Measurements from ENCODE around the gene ARID2. TPM values are rescaled to one million over a fixed set of nuclear protein-coding genes. Genes with fewer than 3 reads are reported as not detected.

ARID2 gene
- total and polyA plus RNA-seq, 2 experiments from 2014 or later = 26.5 to 54.9 TPM

DNA sequence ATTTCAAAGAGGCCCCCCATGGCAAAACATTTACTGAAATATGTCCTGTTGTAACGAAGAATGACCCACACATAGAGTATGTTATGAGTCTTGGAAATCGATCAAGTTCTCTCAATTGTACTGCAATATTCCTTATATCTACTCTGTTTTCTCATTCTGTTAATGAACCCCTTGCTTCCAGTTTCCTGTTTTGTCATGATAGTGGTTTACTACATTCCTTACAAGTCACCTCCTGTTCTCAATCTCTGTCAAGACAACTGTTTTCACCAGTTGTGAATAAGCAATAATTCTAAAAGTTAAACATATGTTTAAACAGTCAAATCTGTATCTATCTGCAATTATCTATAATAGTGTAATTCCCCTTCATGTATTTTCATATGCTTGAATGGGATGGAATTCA is 16.4 kb upstream of the ARID2 start:
- no peaks in the 10 kb centered on the region for H3K9me3 Mint-ChIP-seq
- H3K4me3 Mint-ChIP-seq = no peak overlapping the region
- Histone ChIP-seq H3K4me3 (no peak overlapping the region), H3K4me2 (no peak overlapping the region), H3K27me3 (ENCODE audit: insufficient read depth) (no peaks in the 10 kb centered on the region), H3K9me2 (ENCODE audit: insufficient read depth) (no peaks in the 10 kb centered on the region), H3K4me1 (ENCODE audit: insufficient read depth) (peaks cover 5% of the 10 kb centered on the region), H3F3A (replicated peaks; ENCODE audit: low read depth) (no peaks in the 10 kb centered on the region), H3K36me3 (ENCODE audit: insufficient read depth) (no peaks in the 10 kb centered on the region), H2AFZ (no peak overlapping the region), H3K27ac (ENCODE audit: low read depth) (no peak overlapping the region), H4K20me1 (replicated peaks; ENCODE audit: insufficient read depth) (no peaks in the 10 kb centered on the region), H3K79me2 (replicated peaks; ENCODE audit: insufficient read depth) (no peaks in the 10 kb centered on the region)
- no peaks in the 10 kb centered on the region for H3K36me3 Mint-ChIP-seq (ENCODE audit: low read depth)
- H3K27ac Mint-ChIP-seq = no peak overlapping the region; the same call in 1 of the 2 replicates
- TF ChIP-seq, protein P1, sequence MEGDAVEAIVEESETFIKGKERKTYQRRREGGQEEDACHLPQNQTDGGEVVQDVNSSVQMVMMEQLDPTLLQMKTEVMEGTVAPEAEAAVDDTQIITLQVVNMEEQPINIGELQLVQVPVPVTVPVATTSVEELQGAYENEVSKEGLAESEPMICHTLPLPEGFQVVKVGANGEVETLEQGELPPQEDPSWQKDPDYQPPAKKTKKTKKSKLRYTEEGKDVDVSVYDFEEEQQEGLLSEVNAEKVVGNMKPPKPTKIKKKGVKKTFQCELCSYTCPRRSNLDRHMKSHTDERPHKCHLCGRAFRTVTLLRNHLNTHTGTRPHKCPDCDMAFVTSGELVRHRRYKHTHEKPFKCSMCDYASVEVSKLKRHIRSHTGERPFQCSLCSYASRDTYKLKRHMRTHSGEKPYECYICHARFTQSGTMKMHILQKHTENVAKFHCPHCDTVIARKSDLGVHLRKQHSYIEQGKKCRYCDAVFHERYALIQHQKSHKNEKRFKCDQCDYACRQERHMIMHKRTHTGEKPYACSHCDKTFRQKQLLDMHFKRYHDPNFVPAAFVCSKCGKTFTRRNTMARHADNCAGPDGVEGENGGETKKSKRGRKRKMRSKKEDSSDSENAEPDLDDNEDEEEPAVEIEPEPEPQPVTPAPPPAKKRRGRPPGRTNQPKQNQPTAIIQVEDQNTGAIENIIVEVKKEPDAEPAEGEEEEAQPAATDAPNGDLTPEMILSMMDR (conservative IDR thresholded peaks at IDR 0.05; ENCODE audit: low read depth in 2 of 2) = no peak
- H3K27me3 Mint-ChIP-seq (ENCODE audit: insufficient read depth, low read depth, poor library complexity) = no peaks in the 10 kb centered on the region
- no peak for DNase-seq (ENCODE audit: low spot score)
- ATAC-seq = no peak
- peaks cover 4% of the 10 kb centered on the region; the same call in 2 of the 3 replicates for H3K4me1 Mint-ChIP-seq

DNA sequence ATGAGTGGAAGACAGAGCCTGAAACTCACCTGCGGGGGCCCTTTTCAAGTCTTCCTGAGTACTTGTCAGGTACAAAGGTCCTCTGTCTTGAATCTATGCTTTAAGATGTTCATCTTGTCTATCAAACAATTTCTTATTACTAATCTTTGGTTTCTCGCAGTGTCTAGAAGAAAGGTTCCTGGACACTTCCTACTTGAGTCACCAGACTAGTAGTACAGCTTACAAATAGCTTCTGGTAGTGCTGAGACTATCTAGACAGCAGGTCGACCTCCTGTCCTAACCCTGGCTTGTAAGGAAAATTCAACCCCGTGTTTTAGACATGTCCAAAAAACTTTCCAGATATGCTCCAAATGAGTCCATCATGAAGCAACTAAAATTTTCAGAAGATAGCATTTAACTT is 11.2 kb upstream of the ARID2 start:
- no peaks in the 10 kb centered on the region for H3K36me3 Mint-ChIP-seq (ENCODE audit: low read depth)

DNA sequence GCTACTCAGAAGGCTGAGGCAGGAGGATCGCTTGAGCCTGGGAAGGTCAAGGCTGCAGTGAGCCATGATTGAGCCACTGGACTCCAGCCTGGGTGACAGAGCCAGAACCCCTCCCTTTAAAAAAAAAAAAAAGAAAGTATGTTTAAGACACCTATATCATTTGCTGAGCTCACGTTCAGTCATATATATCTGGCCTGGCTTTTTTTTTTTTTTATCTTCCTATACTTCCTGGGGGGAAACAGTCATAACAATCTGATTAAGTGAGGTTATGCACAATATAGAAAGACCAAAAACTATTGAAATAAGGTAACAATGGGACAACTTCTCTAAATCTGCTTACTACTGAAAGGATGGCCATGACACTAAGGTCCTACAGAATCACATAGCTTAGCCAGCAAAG is 9.4 kb upstream of the ARID2 start:
- Histone ChIP-seq H3K27me3 (ENCODE audit: insufficient read depth) (no peaks in the 10 kb centered on the region), H3K4me3 (no peak overlapping the region), H2AFZ (no peak overlapping the region), H3K27ac (ENCODE audit: low read depth) (no peak overlapping the region), H3K9me2 (ENCODE audit: insufficient read depth) (no peaks in the 10 kb centered on the region), H3K36me3 (ENCODE audit: insufficient read depth) (no peaks in the 10 kb centered on the region), H3K79me2 (replicated peaks; ENCODE audit: insufficient read depth) (peaks cover 34% of the 10 kb centered on the region), H3K4me1 (ENCODE audit: insufficient read depth) (peaks cover 11% of the 10 kb centered on the region; the same call in 1 of the 2 replicates), H3K4me2 (no peak overlapping the region), H3F3A (replicated peaks; ENCODE audit: low read depth) (no peaks in the 10 kb centered on the region), H4K20me1 (replicated peaks; ENCODE audit: insufficient read depth) (0 out of 2 replicates have a peak, but pooled peaks cover 3% of the 10 kb centered on the region)
- no peak overlapping the region for H3K27ac Mint-ChIP-seq
- H3K27me3 Mint-ChIP-seq (ENCODE audit: insufficient read depth, low read depth, poor library complexity) = no peaks in the 10 kb centered on the region
- ATAC-seq = no peak
- peaks cover 12% of the 10 kb centered on the region; the same call in 2 of the 3 replicates for H3K4me1 Mint-ChIP-seq
- no peak overlapping the region for H3K4me3 Mint-ChIP-seq
- no peaks in the 10 kb centered on the region for H3K9me3 Mint-ChIP-seq
- no peak for DNase-seq (ENCODE audit: low spot score)
- no peaks in the 10 kb centered on the region for H3K36me3 Mint-ChIP-seq (ENCODE audit: low read depth)
- TF ChIP-seq, protein P2, sequence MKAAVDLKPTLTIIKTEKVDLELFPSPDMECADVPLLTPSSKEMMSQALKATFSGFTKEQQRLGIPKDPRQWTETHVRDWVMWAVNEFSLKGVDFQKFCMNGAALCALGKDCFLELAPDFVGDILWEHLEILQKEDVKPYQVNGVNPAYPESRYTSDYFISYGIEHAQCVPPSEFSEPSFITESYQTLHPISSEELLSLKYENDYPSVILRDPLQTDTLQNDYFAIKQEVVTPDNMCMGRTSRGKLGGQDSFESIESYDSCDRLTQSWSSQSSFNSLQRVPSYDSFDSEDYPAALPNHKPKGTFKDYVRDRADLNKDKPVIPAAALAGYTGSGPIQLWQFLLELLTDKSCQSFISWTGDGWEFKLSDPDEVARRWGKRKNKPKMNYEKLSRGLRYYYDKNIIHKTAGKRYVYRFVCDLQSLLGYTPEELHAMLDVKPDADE (IDR thresholded peaks at IDR 0.05) = no peak
- TF ChIP-seq CREB1 (CRISPR knock-in tag; IDR thresholded peaks at IDR 0.05; ENCODE audit: low read depth) (no peak), ZNF114 (CRISPR knock-in tag; IDR thresholded peaks at IDR 0.05) (no peak), ZNF331 (CRISPR knock-in tag; IDR thresholded peaks at IDR 0.05; ENCODE audit: low read depth) (no peak), EZH2 (IDR thresholded peaks at IDR 0.05; ENCODE audit: low read depth, unreplicated experiment) (no peak), POLR2AphosphoS5 (IDR thresholded peaks at IDR 0.05; ENCODE audit: low read depth) (no peak)
- TF ChIP-seq, protein P3, sequence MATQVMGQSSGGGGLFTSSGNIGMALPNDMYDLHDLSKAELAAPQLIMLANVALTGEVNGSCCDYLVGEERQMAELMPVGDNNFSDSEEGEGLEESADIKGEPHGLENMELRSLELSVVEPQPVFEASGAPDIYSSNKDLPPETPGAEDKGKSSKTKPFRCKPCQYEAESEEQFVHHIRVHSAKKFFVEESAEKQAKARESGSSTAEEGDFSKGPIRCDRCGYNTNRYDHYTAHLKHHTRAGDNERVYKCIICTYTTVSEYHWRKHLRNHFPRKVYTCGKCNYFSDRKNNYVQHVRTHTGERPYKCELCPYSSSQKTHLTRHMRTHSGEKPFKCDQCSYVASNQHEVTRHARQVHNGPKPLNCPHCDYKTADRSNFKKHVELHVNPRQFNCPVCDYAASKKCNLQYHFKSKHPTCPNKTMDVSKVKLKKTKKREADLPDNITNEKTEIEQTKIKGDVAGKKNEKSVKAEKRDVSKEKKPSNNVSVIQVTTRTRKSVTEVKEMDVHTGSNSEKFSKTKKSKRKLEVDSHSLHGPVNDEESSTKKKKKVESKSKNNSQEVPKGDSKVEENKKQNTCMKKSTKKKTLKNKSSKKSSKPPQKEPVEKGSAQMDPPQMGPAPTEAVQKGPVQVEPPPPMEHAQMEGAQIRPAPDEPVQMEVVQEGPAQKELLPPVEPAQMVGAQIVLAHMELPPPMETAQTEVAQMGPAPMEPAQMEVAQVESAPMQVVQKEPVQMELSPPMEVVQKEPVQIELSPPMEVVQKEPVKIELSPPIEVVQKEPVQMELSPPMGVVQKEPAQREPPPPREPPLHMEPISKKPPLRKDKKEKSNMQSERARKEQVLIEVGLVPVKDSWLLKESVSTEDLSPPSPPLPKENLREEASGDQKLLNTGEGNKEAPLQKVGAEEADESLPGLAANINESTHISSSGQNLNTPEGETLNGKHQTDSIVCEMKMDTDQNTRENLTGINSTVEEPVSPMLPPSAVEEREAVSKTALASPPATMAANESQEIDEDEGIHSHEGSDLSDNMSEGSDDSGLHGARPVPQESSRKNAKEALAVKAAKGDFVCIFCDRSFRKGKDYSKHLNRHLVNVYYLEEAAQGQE (IDR thresholded peaks at IDR 0.05; ENCODE audit: unreplicated experiment) = no peak

More for the DNA sequence above, 11.2 kb upstream of the ARID2 start:
- H3K4me2 ChIP-seq = no peak overlapping the region
- TF ChIP-seq EZH2phosphoT487 (IDR thresholded peaks at IDR 0.05; ENCODE audit: unreplicated experiment) (no peak), CREB1 (CRISPR knock-in tag; IDR thresholded peaks at IDR 0.05; ENCODE audit: low read depth) (no peak), ZNF331 (CRISPR knock-in tag; IDR thresholded peaks at IDR 0.05; ENCODE audit: low read depth) (no peak), NANOG (IDR thresholded peaks at IDR 0.05; ENCODE audit: borderline replicate concordance) (no peak)
- TF ChIP-seq, protein P1 (conservative IDR thresholded peaks at IDR 0.05; ENCODE audit: low read depth in 2 of 2) = no peak
- no peaks in the 10 kb centered on the region for H3K9me3 Mint-ChIP-seq
- peaks cover 16% of the 10 kb centered on the region for H3K79me2 ChIP-seq (replicated peaks; ENCODE audit: insufficient read depth)
- no peaks in the 10 kb centered on the region for H3F3A ChIP-seq (replicated peaks; ENCODE audit: low read depth)
- H3K4me3 Mint-ChIP-seq = no peak overlapping the region
- no peak for ATAC-seq
- H3K36me3 ChIP-seq (ENCODE audit: insufficient read depth) = no peaks in the 10 kb centered on the region
- 0 out of 2 replicates have a peak, but pooled peaks cover 3% of the 10 kb centered on the region for H4K20me1 ChIP-seq (replicated peaks; ENCODE audit: insufficient read depth)
- H3K4me1 ChIP-seq (ENCODE audit: insufficient read depth) = 0 out of 2 replicates have a peak, but pooled peaks cover 7% of the 10 kb centered on the region
- no peak overlapping the region for H3K27ac Mint-ChIP-seq
- H3K27me3 ChIP-seq (ENCODE audit: insufficient read depth) = no peaks in the 10 kb centered on the region
- no peaks in the 10 kb centered on the region for H3K9me2 ChIP-seq (ENCODE audit: insufficient read depth)
- H3K4me1 Mint-ChIP-seq = peaks cover 9% of the 10 kb centered on the region; the same call in 2 of the 3 replicates
- H3K27ac ChIP-seq (ENCODE audit: low read depth) = no peak overlapping the region
- no peaks in the 10 kb centered on the region for H3K27me3 Mint-ChIP-seq (ENCODE audit: insufficient read depth, low read depth, poor library complexity)
- no peak overlapping the region for H2AFZ ChIP-seq
- no peak for DNase-seq (ENCODE audit: low spot score)
- H3K4me3 ChIP-seq = no peak overlapping the region
